ENCODE results near the gene SF3B6.
A peak's percentile ranks its signal among the peaks of the same experiment; 100 is the strongest.

SF3B6 gene, protein sequence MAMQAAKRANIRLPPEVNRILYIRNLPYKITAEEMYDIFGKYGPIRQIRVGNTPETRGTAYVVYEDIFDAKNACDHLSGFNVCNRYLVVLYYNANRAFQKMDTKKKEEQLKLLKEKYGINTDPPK

DNA sequence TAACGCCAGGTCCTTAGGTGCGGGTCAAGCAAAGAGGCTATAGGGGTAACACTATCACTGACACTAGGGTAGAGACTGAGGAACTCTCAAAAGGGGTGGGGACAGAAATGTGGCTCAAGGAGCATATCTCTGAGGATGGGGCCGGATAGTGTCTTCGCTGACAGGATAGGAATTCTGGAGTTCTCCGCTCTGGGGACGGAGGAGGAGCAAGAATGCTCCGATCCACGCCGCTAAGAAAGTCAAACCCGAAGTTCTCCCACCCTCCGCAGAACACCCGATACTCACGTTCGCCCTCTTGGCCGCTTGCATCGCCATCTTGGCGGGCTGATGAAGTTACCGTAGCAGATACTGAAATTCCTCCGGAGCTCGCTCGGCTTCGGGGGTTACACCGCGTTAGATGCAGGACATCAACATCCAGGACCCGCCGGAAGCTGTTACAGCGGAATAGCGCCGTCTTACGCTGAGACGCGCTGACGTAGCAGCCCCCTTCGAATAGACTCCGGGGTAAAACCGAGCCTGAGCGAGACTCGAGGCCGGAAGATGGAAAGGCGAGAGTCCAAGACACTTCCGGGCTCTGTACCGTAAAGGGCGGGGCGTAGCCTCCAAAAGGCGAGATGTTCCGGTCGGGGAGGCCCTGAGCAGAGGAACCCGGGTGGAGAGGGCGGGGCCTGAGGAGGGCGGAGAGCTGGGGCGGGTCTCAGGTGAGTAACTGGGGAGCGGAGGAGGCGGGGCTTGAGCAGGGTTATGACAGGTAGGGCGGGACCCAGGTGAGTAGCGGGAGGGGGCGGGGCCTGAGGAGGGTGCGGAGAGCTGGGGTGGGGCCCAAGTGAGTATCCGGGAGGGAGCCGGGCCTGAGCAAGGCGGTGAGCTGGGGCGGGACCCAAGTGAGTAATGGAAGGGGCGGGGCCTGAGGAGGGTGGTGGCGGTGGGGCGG, at the start of gene SF3B6:
Gene SF3B6, minus strand, starts transcription at position 412 of the 934 bp plus-strand sequence. Its CDS starts 97 bp downstream, at position 315.
- Histone ChIP-seq H3K9ac (ENCODE audit: low read depth, low read length) (peak within 1 kb of the TSS; percentile 96), H3K27me3 (ENCODE audit: control insufficient read depth, insufficient read depth, low read length) (no peaks in the 10 kb centered on the region)

DNA sequence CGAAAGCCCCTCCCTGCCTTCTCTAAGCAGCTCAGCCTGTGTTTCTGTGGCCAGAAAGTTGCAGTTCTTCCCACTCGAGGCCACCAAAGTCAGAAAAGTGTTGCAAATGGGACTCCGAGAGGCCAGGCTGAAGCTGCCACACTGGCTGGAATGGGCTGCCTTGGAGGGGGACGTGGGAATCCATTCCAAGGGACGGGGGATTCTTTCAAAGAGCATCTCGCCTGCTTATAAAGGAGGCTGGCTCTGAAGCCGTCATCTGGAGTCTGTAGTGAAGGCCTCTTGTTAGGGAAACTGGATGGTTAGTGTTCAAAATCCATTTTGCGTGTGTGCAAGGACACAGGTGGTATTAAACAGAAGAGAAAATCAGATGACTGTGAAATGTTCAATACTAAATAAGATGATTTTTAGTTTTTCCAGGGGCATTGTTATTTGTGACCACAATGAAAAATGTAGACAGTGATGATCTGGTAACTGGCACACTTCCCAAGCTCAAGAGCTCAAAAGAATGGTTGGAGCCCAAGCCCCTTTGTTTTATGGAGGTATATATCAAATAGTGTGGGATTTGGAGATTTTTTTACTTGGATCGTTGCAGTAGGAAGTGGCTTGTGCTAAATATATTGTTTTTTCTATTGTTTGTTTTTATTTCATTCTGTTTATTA, 47.9 kb upstream of the SF3B6 start:
- Histone ChIP-seq H3K4me3 (ENCODE audit: low read depth, low read length) (peak overlapping the region; percentile 90), H3K9ac (ENCODE audit: low read depth, low read length) (peak overlapping the region; percentile 60), H3K4me1 (ENCODE audit: control insufficient read depth, insufficient read depth, low read length) (no peaks in the 10 kb centered on the region), H3K9me3 (ENCODE audit: control insufficient read depth, insufficient read depth, low read length) (no peaks in the 10 kb centered on the region), H3K27me3 (ENCODE audit: control insufficient read depth, insufficient read depth, low read length) (peaks cover 3% of the 10 kb centered on the region), H3K36me3 (ENCODE audit: control insufficient read depth, insufficient read depth, low read length) (no peaks in the 10 kb centered on the region)

More for the DNA sequence above, at the start of gene SF3B6:
- Histone ChIP-seq H3K36me3 (ENCODE audit: control insufficient read depth, insufficient read depth, low read length) (peaks cover 6% of the 10 kb centered on the region), H3K9me3 (ENCODE audit: control insufficient read depth, insufficient read depth, low read length) (no peaks in the 10 kb centered on the region), H3K4me1 (ENCODE audit: control insufficient read depth, insufficient read depth, low read length) (no peaks in the 10 kb centered on the region), H3K4me3 (ENCODE audit: low read depth, low read length) (peak within 1 kb of the TSS; percentile 100)

DNA sequence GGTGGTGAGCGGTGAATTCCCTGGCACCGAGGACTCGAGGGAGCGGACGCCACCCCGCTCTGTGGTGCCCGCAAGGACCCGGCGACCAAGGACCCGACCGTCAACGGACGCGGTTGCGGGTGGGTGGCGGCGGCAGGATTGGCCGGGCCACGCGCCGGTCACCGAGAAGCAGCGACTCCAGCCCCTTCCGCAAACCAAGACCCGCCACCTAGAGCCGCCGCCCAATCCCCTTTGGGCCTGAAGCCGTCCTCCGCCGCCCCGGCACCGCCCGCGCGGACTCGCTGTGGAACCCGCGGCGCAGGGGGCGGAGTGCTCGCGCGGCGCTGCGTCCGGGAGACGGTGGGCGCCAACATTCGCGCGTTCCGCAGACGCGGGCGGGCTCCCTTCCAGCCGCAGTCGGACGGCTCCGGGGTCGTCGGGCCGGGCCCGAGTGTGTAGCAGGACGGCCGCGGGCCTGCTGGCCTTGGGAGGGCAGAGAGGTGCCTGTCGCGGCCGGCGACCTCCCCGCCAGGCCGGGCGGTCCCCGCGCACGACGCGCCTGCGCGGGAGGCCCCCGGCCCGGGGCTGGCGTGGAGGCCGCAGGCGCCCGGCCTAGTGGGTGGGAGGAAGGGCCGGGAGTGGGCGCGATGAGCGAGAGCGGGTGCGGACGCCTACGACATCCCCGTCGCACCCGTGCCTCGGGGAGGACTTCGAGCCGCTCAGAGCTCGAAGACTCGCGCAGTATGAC, 47.2 kb upstream of the SF3B6 start, which contains the start of the genes FAM228B and PFN4:
Gene FAM228B, plus strand, starts transcription at position 275 of the 727 bp plus-strand sequence. CDS start 893 bp downstream, outside the sequence.
Gene PFN4, minus strand, starts transcription at position 140 of the 727 bp plus-strand sequence. CDS start 799 bp downstream, outside the sequence.
- peaks cover 3% of the 10 kb centered on the region for H3K27me3 ChIP-seq (ENCODE audit: control insufficient read depth, insufficient read depth, low read length)
- no peaks in the 10 kb centered on the region for H3K4me1 ChIP-seq (ENCODE audit: control insufficient read depth, insufficient read depth, low read length)
- no peaks in the 10 kb centered on the region for H3K36me3 ChIP-seq (ENCODE audit: control insufficient read depth, insufficient read depth, low read length)

DNA sequence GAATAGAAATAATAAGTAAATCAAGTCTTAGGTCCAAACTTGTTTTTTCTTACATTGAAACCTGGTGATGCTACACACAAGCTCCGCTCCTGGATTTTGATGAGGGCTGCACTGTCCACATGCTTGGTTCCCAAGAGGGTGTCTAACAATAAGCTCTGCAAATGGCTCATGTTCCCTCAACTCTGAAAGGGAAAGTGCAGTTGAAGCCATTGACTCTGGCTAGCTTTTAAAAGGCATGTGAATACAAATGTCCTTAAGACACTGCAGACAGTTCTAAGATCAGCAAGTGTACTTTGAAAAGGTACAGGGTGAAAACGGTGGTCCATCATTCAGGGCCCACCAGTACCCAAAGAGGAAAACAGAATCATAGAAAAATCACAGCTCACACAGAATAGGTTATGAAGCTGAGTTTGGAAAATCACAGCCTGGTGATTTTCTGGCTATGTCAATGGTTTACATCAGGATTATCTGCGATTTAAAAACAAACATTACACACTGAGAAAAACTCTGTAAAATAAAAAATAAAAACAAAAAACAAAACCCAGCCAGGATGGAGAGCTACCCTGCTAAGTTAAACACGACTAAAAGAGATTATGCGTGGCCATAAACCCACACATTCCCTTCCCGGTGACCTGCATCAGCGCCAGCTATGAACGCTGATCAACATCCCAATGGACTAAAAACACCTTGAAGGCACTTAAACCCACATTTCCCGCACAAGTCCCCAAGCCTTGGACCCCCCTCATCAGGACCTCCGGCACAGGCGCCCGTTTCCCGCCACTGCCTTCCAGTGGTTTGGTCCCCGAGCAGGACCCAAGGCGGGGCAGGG, 46.5 kb upstream of the SF3B6 start:
- Histone ChIP-seq H3K9me3 (ENCODE audit: control insufficient read depth, insufficient read depth, low read length) (no peaks in the 10 kb centered on the region), H3K9ac (ENCODE audit: low read depth, low read length) (peak overlapping the region; percentile 26), H3K4me1 (ENCODE audit: control insufficient read depth, insufficient read depth, low read length) (no peaks in the 10 kb centered on the region), H3K4me3 (ENCODE audit: low read depth, low read length) (peak overlapping the region; percentile 90), H3K27me3 (ENCODE audit: control insufficient read depth, insufficient read depth, low read length) (peaks cover 3% of the 10 kb centered on the region), H3K36me3 (ENCODE audit: control insufficient read depth, insufficient read depth, low read length) (no peaks in the 10 kb centered on the region)

More for the DNA sequence above, 47.2 kb upstream of the SF3B6 start, which contains the start of the genes FAM228B and PFN4:
- Histone ChIP-seq H3K9me3 (ENCODE audit: control insufficient read depth, insufficient read depth, low read length) (no peaks in the 10 kb centered on the region), H3K4me3 (ENCODE audit: low read depth, low read length) (peak within 1 kb of the TSS; percentile 90), H3K9ac (ENCODE audit: low read depth, low read length) (peak within 1 kb of the TSS; percentile 60)

DNA sequence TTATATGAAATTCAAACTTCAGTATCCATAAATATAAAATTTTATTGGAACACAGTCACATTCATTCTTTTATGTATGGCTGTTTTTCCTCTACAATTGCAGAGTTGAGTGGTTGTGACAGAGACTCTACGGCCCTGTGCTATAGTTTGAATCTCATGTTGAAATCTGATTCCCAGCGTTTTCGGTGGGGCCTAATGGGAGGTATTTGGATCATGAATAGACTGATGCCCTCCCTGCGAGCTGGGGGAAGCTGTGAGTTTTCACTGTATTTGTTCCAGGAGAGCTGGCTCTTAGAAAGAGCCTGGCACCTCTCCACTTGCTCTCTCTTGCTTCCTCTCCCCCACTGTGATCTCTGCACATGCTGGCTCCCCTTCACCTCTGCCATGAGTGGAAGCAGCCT, 45.3 kb upstream of the SF3B6 start:
- no peaks in the 10 kb centered on the region for H3K9me3 ChIP-seq (ENCODE audit: control insufficient read depth, insufficient read depth, low read length)
- peaks cover 3% of the 10 kb centered on the region for H3K27me3 ChIP-seq (ENCODE audit: control insufficient read depth, insufficient read depth, low read length)
- no peaks in the 10 kb centered on the region for H3K4me1 ChIP-seq (ENCODE audit: control insufficient read depth, insufficient read depth, low read length)
- no peak overlapping the region for H3K4me3 ChIP-seq (ENCODE audit: low read depth, low read length)
- no peak overlapping the region for H3K9ac ChIP-seq (ENCODE audit: low read depth, low read length)
- no peaks in the 10 kb centered on the region for H3K36me3 ChIP-seq (ENCODE audit: control insufficient read depth, insufficient read depth, low read length)

DNA sequence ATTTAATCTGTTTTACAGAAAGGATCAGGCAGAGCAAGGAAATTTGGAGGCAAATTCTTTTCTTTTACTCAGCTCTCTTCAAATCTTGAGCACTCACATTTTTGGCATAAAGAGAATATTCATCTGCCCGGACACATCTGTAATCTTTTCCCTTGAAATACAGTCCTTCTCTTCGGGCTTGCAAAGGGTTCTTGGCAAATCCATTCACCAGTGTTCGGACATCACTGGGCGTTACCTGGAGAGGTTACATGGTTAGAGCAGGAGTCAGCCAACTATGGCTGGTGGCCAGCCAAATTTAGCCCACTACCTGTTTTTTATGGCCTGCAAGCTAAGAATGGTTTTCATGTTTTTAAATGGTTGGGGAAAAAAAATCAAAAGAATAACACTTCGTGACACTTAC, 44.9 kb upstream of the SF3B6 start:
- H3K36me3 ChIP-seq (ENCODE audit: control insufficient read depth, insufficient read depth, low read length): no peaks in the 10 kb centered on the region
- no peak overlapping the region for H3K9ac ChIP-seq (ENCODE audit: low read depth, low read length)

DNA sequence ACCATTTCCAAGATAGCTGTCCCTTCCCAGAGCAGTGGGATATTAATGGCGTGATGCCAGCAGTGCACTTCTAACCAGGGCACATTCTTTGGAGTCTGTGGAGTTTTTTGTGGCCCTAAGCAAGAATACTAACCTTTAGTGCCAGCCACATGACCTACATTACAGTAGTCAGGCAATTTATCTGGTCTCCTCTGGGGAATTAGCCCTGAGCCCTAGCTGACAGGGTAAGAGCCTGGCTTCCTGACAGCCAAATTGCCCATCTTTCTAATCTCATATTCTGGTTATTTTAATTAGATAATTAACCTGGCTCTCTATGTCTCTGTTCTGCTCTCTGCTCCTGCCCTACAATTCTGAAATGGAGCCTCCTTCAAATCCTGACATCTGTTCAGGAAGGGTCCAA, 41.8 kb upstream of the SF3B6 start:
- H3K36me3 ChIP-seq (ENCODE audit: control insufficient read depth, insufficient read depth, low read length): no peaks in the 10 kb centered on the region
- H3K9me3 ChIP-seq (ENCODE audit: control insufficient read depth, insufficient read depth, low read length): peaks cover 6% of the 10 kb centered on the region
- H3K4me3 ChIP-seq (ENCODE audit: low read depth, low read length): no peak overlapping the region
- no peak overlapping the region for H3K9ac ChIP-seq (ENCODE audit: low read depth, low read length)
- H3K4me1 ChIP-seq (ENCODE audit: control insufficient read depth, insufficient read depth, low read length): no peaks in the 10 kb centered on the region
- H3K27me3 ChIP-seq (ENCODE audit: control insufficient read depth, insufficient read depth, low read length): no peaks in the 10 kb centered on the region

More for the DNA sequence above, 44.9 kb upstream of the SF3B6 start:
- Histone ChIP-seq H3K4me3 (ENCODE audit: low read depth, low read length) (no peak overlapping the region), H3K4me1 (ENCODE audit: control insufficient read depth, insufficient read depth, low read length) (no peaks in the 10 kb centered on the region), H3K9me3 (ENCODE audit: control insufficient read depth, insufficient read depth, low read length) (no peaks in the 10 kb centered on the region), H3K27me3 (ENCODE audit: control insufficient read depth, insufficient read depth, low read length) (peaks cover 3% of the 10 kb centered on the region)

DNA sequence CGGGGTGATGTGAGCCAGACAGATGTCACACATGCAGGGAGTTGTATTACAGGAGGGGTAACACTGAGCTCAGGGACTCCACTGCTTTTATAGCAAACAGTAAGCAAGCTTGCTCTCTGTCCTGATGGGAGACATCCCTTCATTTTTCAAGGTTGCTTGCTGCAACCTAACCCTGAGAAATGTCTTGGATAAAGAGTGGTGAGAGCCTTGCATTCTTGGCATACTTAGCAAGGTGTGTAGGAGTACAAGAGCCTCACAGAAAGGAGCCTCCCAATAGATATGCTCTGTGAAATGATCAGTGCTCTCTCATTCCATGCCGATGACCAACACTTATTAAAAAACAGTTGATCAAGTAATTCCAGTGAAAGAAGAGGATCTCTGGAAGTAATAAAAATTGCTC, 38.9 kb upstream of the SF3B6 start:
- no peaks in the 10 kb centered on the region for H3K36me3 ChIP-seq (ENCODE audit: control insufficient read depth, insufficient read depth, low read length)
- H3K4me3 ChIP-seq (ENCODE audit: low read depth, low read length): no peak overlapping the region
- H3K4me1 ChIP-seq (ENCODE audit: control insufficient read depth, insufficient read depth, low read length): no peaks in the 10 kb centered on the region

DNA sequence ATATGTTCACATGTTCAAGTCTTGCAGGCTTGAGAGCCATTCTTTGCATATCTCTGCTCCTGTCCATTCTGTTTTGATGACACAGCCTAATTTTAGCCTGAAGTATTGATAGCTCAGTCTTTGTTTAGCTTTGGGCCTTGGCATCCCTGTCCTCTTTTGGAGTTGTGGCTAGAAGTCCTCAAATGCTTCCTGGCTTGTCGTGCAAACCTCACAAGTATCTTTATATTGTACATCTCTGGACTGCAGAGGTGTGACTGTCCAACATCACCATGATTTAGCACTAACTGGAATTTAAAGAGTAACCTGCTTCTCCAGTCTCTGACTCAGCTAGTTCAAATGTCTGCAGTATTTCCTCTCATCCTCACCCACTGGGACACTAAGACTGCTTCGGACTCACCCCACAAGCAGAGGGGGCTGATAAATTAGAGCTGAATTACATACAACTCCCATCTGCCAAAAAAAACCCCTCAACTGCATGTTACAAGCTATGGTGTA, 35.3 kb upstream of the SF3B6 start:
- Histone ChIP-seq H3K9ac (ENCODE audit: low read depth, low read length) (no peak overlapping the region), H3K9me3 (ENCODE audit: control insufficient read depth, insufficient read depth, low read length) (peaks cover 6% of the 10 kb centered on the region), H3K27me3 (ENCODE audit: control insufficient read depth, insufficient read depth, low read length) (no peaks in the 10 kb centered on the region)

More for the DNA sequence above, 38.9 kb upstream of the SF3B6 start:
- Histone ChIP-seq H3K27me3 (ENCODE audit: control insufficient read depth, insufficient read depth, low read length) (no peaks in the 10 kb centered on the region), H3K9ac (ENCODE audit: low read depth, low read length) (no peak overlapping the region), H3K9me3 (ENCODE audit: control insufficient read depth, insufficient read depth, low read length) (peaks cover 6% of the 10 kb centered on the region)

DNA sequence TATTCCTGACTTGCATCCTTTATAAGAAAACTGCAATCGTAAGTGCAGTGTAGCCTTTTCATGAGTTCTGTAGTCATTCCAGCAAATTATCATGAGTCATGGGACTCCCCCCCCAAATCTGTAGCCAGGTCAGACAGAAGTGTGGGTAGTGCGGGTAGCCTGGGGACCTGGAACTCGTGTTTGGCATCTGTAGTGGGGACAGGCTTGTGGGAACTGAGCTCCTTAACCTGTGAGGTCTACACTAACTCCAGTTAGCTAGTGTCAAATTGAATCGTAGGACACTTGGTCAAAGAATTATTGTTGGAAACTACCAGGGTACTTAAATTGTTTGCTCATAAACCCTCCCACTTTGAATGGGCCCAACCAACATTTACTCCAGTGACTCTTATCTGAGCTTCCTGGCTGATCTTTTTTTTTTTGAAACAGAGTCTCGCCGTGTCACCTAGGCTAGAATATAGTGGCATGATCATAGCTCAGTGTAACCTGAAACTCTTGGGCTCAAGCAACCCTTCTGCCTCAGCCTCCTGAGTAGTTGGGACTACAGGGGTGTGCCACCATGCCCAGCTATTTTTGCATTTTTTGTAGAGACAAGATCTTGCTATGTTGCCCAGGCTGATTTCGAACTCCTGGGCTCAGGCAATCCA, 34.7 kb upstream of the SF3B6 start:
- no peaks in the 10 kb centered on the region for H3K36me3 ChIP-seq (ENCODE audit: control insufficient read depth, insufficient read depth, low read length)
- no peak overlapping the region for H3K9ac ChIP-seq (ENCODE audit: low read depth, low read length)
- no peaks in the 10 kb centered on the region for H3K27me3 ChIP-seq (ENCODE audit: control insufficient read depth, insufficient read depth, low read length)
- no peaks in the 10 kb centered on the region for H3K4me1 ChIP-seq (ENCODE audit: control insufficient read depth, insufficient read depth, low read length)
- no peak overlapping the region for H3K4me3 ChIP-seq (ENCODE audit: low read depth, low read length)
- peaks cover 6% of the 10 kb centered on the region for H3K9me3 ChIP-seq (ENCODE audit: control insufficient read depth, insufficient read depth, low read length)

More for the DNA sequence above, 35.3 kb upstream of the SF3B6 start:
- H3K36me3 ChIP-seq (ENCODE audit: control insufficient read depth, insufficient read depth, low read length): no peaks in the 10 kb centered on the region
- no peak overlapping the region for H3K4me3 ChIP-seq (ENCODE audit: low read depth, low read length)
- H3K4me1 ChIP-seq (ENCODE audit: control insufficient read depth, insufficient read depth, low read length): no peaks in the 10 kb centered on the region

Data from iPS-15b (cell line).